ENCODE measurements around the gene CFAP92. TPM values are rescaled to one million over a fixed set of nuclear protein-coding genes. Genes with fewer than 3 reads are reported as not detected.
A peak's percentile ranks its signal among the peaks of the same experiment; 100 is the strongest.

The CFAP92 gene
- polyA plus RNA-seq, 3 donors from 2014 or later: not detected

GRCh38 chr3:129021140-129021551 lies 27.3 kb upstream of the CFAP92 start:
- Mint-ChIP-seq H3K27me3 (ENCODE audit: low read depth in 3 of 3) (peaks cover 2 to 7% (median 4%) of the 10 kb centered on the region in 3 donors), H3K36me3 (no peaks in the 10 kb centered on the region), H3K9me3 (no peaks in the 10 kb centered on the region), H3K27ac (peak overlapping the region in 4 of 6 donors; percentile 14 to 68 (median 28)), H3K4me3 (no peak overlapping the region), H3K4me1 (peaks cover 64 to 67% of the 10 kb centered on the region in 2 donors)
- DNase-seq: no peak

DNA sequence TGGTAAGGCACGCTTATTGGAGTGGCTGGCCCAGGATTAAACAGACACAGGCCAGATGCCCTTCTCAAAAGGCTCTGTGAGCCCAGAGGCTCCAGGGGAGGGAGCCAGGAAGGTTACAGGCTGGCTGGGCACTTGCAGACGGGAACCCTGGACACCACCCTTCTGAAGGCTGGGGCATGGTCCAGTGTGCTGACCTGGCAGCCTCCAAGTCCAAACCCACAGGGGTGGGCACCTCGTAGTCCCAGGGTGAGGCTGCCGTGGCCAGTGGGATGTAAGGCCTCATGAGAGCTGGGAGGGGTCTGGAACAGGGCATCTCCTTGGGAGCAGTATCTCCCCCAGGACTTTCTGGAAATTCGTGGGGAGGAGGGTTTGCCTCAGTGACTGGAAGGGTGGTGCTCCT lies 26.8 kb upstream of the CFAP92 start:
- H3K4me1 Mint-ChIP-seq: peaks cover 64 to 67% of the 10 kb centered on the region in 2 donors
- no peaks in the 10 kb centered on the region for H3K9me3 Mint-ChIP-seq
- peaks cover 3 to 8% (median 4%) of the 10 kb centered on the region in 3 donors for H3K27me3 Mint-ChIP-seq (ENCODE audit: low read depth in 3 of 3)
- H3K4me3 Mint-ChIP-seq: no peak overlapping the region
- no peak for DNase-seq
- peak overlapping the region in 1 of 6 donors; percentile 45 for H3K27ac Mint-ChIP-seq
- H3K36me3 Mint-ChIP-seq: no peaks in the 10 kb centered on the region

DNA sequence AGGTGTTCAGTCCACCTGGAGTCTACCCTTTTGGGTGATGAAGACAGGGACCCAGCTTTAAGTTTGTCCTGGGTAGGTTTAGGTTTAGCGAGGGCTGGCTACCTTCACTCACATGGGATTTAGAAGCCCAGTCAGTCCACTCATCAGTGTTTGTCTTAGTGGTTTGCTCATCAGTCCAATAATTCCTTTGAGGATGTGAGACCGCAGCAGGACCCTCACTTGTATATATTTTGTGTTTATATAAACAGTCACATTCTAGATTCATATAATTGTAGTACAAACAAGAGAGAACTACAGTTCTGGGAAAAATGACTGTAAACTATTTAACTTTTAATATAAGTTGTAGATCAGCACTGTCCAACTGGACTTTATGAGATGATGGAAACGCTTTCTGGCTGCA lies 25.4 kb upstream of the CFAP92 start:
- no peak overlapping the region for H3K4me3 Mint-ChIP-seq
- peaks cover 3 to 9% (median 4%) of the 10 kb centered on the region in 3 donors for H3K27me3 Mint-ChIP-seq (ENCODE audit: low read depth in 3 of 3)
- no peaks in the 10 kb centered on the region for H3K9me3 Mint-ChIP-seq
- DNase-seq: no peak
- peak overlapping the region; percentile 46 to 94 (median 82) for H3K27ac Mint-ChIP-seq
- H3K36me3 Mint-ChIP-seq: no peaks in the 10 kb centered on the region
- H3K4me1 Mint-ChIP-seq: peaks cover 67 to 68% of the 10 kb centered on the region in 2 donors

DNA sequence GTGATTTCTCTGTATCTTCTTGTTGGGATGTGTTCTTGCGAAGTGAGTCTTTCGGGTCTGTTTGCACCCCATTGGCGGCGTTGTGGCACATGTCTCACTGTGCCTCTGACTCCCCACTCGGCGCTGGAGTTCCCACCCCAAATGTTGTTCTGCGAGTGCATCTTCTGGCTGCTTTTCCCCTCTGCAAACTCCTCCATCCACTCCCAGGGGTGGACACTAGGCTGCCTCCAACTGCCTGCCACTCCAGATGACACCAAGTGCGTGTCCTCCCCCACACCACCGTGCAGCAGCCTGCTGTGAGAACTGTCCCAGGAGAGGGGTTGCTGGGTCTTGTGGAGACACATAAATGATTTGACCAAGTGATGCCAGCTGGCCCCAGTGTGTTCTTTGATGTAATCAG lies 24.9 kb upstream of the CFAP92 start:
- Mint-ChIP-seq H3K4me3 (peak overlapping the region in 2 of 5 donors; percentile 2 to 51), H3K9me3 (no peaks in the 10 kb centered on the region), H3K27me3 (ENCODE audit: low read depth in 3 of 3) (peaks cover 3 to 9% (median 4%) of the 10 kb centered on the region in 3 donors)

GRCh38 chr3:129018271-129018670 lies 24.4 kb upstream of the CFAP92 start:
- no peak overlapping the region for H3K4me3 Mint-ChIP-seq
- H3K27ac Mint-ChIP-seq: peak overlapping the region; percentile 91 to 97 (median 94)
- peaks cover 3 to 9% (median 4%) of the 10 kb centered on the region in 3 donors for H3K27me3 Mint-ChIP-seq (ENCODE audit: low read depth in 3 of 3)
- H3K36me3 Mint-ChIP-seq: no peaks in the 10 kb centered on the region
- H3K4me1 Mint-ChIP-seq: peaks cover 72 to 73% of the 10 kb centered on the region in 2 donors
- no peak for DNase-seq
- no peaks in the 10 kb centered on the region for H3K9me3 Mint-ChIP-seq

More for the DNA sequence above, 24.9 kb upstream of the CFAP92 start:
- Mint-ChIP-seq H3K4me1 (peaks cover 68 to 70% of the 10 kb centered on the region in 2 donors), H3K27ac (peak overlapping the region; percentile 46 to 94 (median 82)), H3K36me3 (no peaks in the 10 kb centered on the region)
- DNase-seq: no peak

- no peak for DNase-seq
- H3K27me3 Mint-ChIP-seq (ENCODE audit: low read depth in 3 of 3): peaks cover 3 to 9% (median 4%) of the 10 kb centered on the region in 3 donors
- peaks cover 67 to 73% of the 10 kb centered on the region in 2 donors for H3K4me1 Mint-ChIP-seq
- H3K36me3 Mint-ChIP-seq: no peaks in the 10 kb centered on the region
- H3K9me3 Mint-ChIP-seq: no peaks in the 10 kb centered on the region
- H3K4me3 Mint-ChIP-seq: peak overlapping the region; percentile 43 to 85 (median 74)
- peak overlapping the region; percentile 91 to 97 (median 94) for H3K27ac Mint-ChIP-seq
Observed at GRCh38 chr3:129017484-129017899, 23.6 kb upstream of the CFAP92 start.

- Mint-ChIP-seq H3K36me3 (no peaks in the 10 kb centered on the region), H3K27ac (peak overlapping the region; percentile 91 to 97 (median 94)), H3K9me3 (no peaks in the 10 kb centered on the region), H3K27me3 (ENCODE audit: low read depth in 3 of 3) (peaks cover 3 to 9% (median 4%) of the 10 kb centered on the region in 3 donors), H3K4me1 (peaks cover 61 to 68% of the 10 kb centered on the region in 2 donors), H3K4me3 (peak overlapping the region; percentile 74 to 86 (median 78))
- DNase-seq: peak; percentile 61 to 73 (median 68)
Observed at GRCh38 chr3:129016720-129017483, 23.0 kb upstream of the CFAP92 start.

- H3K9me3 Mint-ChIP-seq: no peaks in the 10 kb centered on the region
- DNase-seq: peak; percentile 54 to 59 (median 54)
- H3K27me3 Mint-ChIP-seq (ENCODE audit: low read depth in 3 of 3): peaks cover 3 to 9% (median 4%) of the 10 kb centered on the region in 3 donors
- peaks cover 55 to 63% of the 10 kb centered on the region in 2 donors for H3K4me1 Mint-ChIP-seq
- peak overlapping the region; percentile 91 to 97 (median 94) for H3K27ac Mint-ChIP-seq
- peak overlapping the region; percentile 67 to 86 (median 77) for H3K4me3 Mint-ChIP-seq
- H3K36me3 Mint-ChIP-seq: no peaks in the 10 kb centered on the region
Observed at GRCh38 chr3:129016356-129016719, 22.5 kb upstream of the CFAP92 start.

- Mint-ChIP-seq H3K4me1 (peaks cover 55 to 60% of the 10 kb centered on the region in 2 donors), H3K9me3 (no peaks in the 10 kb centered on the region), H3K4me3 (peak overlapping the region; percentile 67 to 86 (median 77)), H3K27me3 (ENCODE audit: low read depth in 3 of 3) (peaks cover 3 to 9% (median 4%) of the 10 kb centered on the region in 3 donors), H3K27ac (peak overlapping the region; percentile 91 to 97 (median 94)), H3K36me3 (no peaks in the 10 kb centered on the region)
- peak; percentile 65 to 70 (median 66) for DNase-seq
Observed at GRCh38 chr3:129015388-129016105, 21.7 kb upstream of the CFAP92 start.

DNA sequence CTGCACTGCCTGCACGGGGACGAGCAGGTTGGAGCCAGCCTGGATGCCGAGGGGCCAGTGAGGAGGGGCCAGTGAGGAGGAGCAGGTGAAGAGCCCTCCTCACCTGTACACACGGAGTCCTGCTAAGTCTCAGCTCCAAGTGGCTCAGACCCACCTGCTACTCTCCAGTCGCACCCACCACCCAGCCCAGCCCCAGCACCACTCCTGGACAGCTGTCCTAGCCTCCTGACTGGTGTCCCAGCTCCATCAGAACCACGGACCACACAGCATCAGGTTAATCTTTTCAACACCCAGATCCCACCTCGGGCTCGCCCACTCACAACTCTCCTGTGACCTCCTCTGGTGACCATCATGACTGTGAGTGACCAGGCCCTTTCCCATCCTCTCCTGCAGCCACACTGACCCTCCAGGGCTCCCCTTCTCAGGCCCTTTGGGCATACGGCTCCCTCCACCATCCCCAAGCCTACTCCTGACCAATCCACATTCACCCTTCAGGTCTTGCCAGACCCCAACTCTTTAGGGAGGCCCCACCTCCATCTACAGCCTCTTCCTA lies 21.0 kb upstream of the CFAP92 start:
- no peak for DNase-seq
- peak overlapping the region; percentile 67 to 86 (median 77) for H3K4me3 Mint-ChIP-seq
- no peaks in the 10 kb centered on the region for H3K9me3 Mint-ChIP-seq
- H3K27me3 Mint-ChIP-seq (ENCODE audit: low read depth in 3 of 3): peaks cover 3 to 9% (median 4%) of the 10 kb centered on the region in 3 donors
- H3K27ac Mint-ChIP-seq: peak overlapping the region; percentile 91 to 97 (median 94)
- H3K36me3 Mint-ChIP-seq: no peaks in the 10 kb centered on the region
- H3K4me1 Mint-ChIP-seq: peaks cover 54 to 60% of the 10 kb centered on the region in 2 donors

- Mint-ChIP-seq H3K4me3 (peak overlapping the region in 1 of 5 donors; percentile 76), H3K27me3 (ENCODE audit: low read depth in 3 of 3) (peaks cover 3 to 11% (median 4%) of the 10 kb centered on the region in 3 donors), H3K27ac (peak overlapping the region; percentile 91 to 97 (median 94)), H3K9me3 (no peaks in the 10 kb centered on the region), H3K4me1 (peaks cover 54 to 60% of the 10 kb centered on the region in 2 donors), H3K36me3 (no peaks in the 10 kb centered on the region)
- DNase-seq: no peak
Observed at GRCh38 chr3:129014148-129014547, 20.3 kb upstream of the CFAP92 start.

- Mint-ChIP-seq H3K27ac (peak overlapping the region; percentile 76 to 96 (median 91)), H3K4me3 (no peak overlapping the region), H3K27me3 (ENCODE audit: low read depth in 3 of 3) (peaks cover 3 to 9% (median 4%) of the 10 kb centered on the region in 3 donors), H3K9me3 (no peaks in the 10 kb centered on the region), H3K4me1 (peaks cover 48 to 54% of the 10 kb centered on the region in 2 donors), H3K36me3 (no peaks in the 10 kb centered on the region)
- no peak for DNase-seq
Observed at GRCh38 chr3:129013491-129013891, 19.6 kb upstream of the CFAP92 start.

- H3K27ac Mint-ChIP-seq: no peak overlapping the region
Observed at GRCh38 chr3:129010310-129010956, 16.6 kb upstream of the CFAP92 start.

More at GRCh38 chr3:129010310-129010956, 16.6 kb upstream of the CFAP92 start:
- Mint-ChIP-seq H3K27me3 (ENCODE audit: low read depth in 3 of 3) (peaks cover 0 to 2% (median 0%) of the 10 kb centered on the region in 3 donors), H3K4me3 (no peak overlapping the region), H3K9me3 (no peaks in the 10 kb centered on the region), H3K4me1 (peaks cover 24 to 32% of the 10 kb centered on the region in 2 donors), H3K36me3 (no peaks in the 10 kb centered on the region)
- DNase-seq: no peak

Measured in immature natural killer cell (primary cell).